ENCODE data around the gene FUT4.

DNA sequence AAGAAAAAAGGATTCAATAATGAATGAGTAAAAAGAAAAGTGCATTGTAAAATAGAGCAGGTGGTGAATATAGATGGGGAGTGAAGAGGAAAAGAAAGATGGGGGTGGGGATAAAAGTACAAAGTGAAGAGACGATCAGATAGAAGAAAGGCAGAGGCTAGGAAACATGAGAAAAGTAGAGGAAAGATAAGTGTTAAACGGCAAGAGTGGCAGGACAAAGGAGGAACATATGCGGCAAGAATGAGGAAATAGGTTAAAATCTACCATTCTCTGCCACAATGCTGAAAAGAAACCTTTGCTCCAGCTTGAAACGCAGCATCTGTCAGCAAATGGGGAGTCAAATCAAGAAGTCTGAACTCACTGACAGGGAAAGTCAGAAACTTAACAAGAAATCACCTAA lies 6.8 kb downstream of the FUT4 start:
- no peak for TF ChIP-seq POLR2A (IDR thresholded peaks at IDR 0.05)
- TF ChIP-seq, protein P1, sequence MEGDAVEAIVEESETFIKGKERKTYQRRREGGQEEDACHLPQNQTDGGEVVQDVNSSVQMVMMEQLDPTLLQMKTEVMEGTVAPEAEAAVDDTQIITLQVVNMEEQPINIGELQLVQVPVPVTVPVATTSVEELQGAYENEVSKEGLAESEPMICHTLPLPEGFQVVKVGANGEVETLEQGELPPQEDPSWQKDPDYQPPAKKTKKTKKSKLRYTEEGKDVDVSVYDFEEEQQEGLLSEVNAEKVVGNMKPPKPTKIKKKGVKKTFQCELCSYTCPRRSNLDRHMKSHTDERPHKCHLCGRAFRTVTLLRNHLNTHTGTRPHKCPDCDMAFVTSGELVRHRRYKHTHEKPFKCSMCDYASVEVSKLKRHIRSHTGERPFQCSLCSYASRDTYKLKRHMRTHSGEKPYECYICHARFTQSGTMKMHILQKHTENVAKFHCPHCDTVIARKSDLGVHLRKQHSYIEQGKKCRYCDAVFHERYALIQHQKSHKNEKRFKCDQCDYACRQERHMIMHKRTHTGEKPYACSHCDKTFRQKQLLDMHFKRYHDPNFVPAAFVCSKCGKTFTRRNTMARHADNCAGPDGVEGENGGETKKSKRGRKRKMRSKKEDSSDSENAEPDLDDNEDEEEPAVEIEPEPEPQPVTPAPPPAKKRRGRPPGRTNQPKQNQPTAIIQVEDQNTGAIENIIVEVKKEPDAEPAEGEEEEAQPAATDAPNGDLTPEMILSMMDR (IDR thresholded peaks at IDR 0.05): no peak
- no peak for TF ChIP-seq POLR2AphosphoS5 (IDR thresholded peaks at IDR 0.05; ENCODE audit: insufficient read depth in 1 of 2, low read depth in 1 of 2)

All from vagina (tissue), 2 donors.